KMS-11 (cell line): ENCODE results near the gene STRA6.

Experiments used
- H2AFZ ChIP-seq: fragments of 200-600 bp; sonication (generic); 2 replicates; pipeline ENCODE4 v1.6.1; 2016; ENCODE audit warnings: antibody characterized with exemption, mixed run types, low read depth
- H3K27ac ChIP-seq: fragments of 200-600 bp; sonication (generic); 2 replicates; pipeline ENCODE4 v1.6.1; 2016; ENCODE audit warnings: mild to moderate bottlenecking, mixed run types
- H3K27me3 ChIP-seq: fragments of 200-600 bp; sonication (generic); 2 replicates; pipeline ENCODE4 v1.6.1; 2017; ENCODE audit warnings: mild to moderate bottlenecking, low read depth, mixed run types, moderate library complexity; ENCODE audit not compliant: insufficient read depth
- H3K36me3 ChIP-seq: fragments of 200-600 bp; sonication (generic); 2 replicates; pipeline ENCODE4 v1.6.1; 2017; ENCODE audit warnings: mild to moderate bottlenecking, mixed run types; ENCODE audit not compliant: insufficient read depth
- H3K4me1 ChIP-seq: fragments of 200-600 bp; sonication (generic); 2 replicates; pipeline ENCODE4 v1.6.1; 2016; ENCODE audit warnings: mild to moderate bottlenecking, low read depth, mixed run types; ENCODE audit not compliant: poor library complexity, severe bottlenecking
- H3K4me2 ChIP-seq: fragments of 200-600 bp; sonication (generic); 2 replicates; pipeline ENCODE4 v1.7.0; 2016; ENCODE audit warnings: mild to moderate bottlenecking, mixed run types
- H3K4me3 ChIP-seq: fragments of 200-600 bp; sonication (generic); IDR thresholded peaks from 2 replicates; pipeline ENCODE4 v1.6.1; 2017; ENCODE audit warnings: low read depth, low read length, mixed read lengths; ENCODE audit not compliant: insufficient read depth
- H3K79me2 ChIP-seq: fragments of 200-600 bp; sonication (generic); 2 replicates; pipeline ENCODE4 v1.6.1; 2016; ENCODE audit warnings: low read depth, mixed run types; ENCODE audit not compliant: insufficient read depth
- H3K9ac ChIP-seq: fragments of 200-600 bp; sonication (generic); 2 replicates; pipeline ENCODE4 v1.6.1; 2016; ENCODE audit warnings: mild to moderate bottlenecking, mixed run types
- H4K20me1 ChIP-seq: fragments of 200-600 bp; sonication (generic); 2 replicates; pipeline ENCODE4 v1.6.1; 2016; ENCODE audit warnings: mild to moderate bottlenecking, mixed run types; ENCODE audit not compliant: insufficient read depth
- TF ChIP-seq, protein P1 (sequence below): fragments of 200-600 bp; sonication (generic); conservative IDR thresholded peaks from 2 replicates; pipeline ENCODE4 v1.6.1; 2017; ENCODE audit warnings: low read depth, mild to moderate bottlenecking, antibody characterized with exemption, low read length, moderate library complexity, mixed read lengths

STRA6 gene

DNA sequence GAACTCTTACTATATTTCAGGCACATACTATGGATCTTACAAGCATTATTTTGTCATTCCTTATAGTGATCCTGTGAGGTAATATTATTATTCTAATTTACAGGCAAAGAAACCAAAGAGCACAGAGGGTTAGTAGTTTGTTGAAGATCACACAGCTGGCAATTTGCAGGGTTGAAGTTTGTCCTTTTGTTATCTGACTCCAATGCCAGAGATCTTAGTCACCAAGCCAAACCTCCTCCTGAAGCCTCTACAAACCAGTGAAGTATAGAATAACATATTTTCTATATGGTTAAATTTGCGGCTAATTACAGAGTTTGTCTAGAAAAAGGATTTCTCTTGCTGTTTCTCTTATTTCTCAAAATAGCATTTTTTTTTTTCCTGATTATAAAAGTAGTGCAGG is 61.0 kb downstream of the STRA6 start:
- H3K79me2 ChIP-seq = no peaks in the 10 kb centered on the region
- no peaks in the 10 kb centered on the region for H4K20me1 ChIP-seq
- H3K36me3 ChIP-seq = no peaks in the 10 kb centered on the region
- TF ChIP-seq, protein P1, sequence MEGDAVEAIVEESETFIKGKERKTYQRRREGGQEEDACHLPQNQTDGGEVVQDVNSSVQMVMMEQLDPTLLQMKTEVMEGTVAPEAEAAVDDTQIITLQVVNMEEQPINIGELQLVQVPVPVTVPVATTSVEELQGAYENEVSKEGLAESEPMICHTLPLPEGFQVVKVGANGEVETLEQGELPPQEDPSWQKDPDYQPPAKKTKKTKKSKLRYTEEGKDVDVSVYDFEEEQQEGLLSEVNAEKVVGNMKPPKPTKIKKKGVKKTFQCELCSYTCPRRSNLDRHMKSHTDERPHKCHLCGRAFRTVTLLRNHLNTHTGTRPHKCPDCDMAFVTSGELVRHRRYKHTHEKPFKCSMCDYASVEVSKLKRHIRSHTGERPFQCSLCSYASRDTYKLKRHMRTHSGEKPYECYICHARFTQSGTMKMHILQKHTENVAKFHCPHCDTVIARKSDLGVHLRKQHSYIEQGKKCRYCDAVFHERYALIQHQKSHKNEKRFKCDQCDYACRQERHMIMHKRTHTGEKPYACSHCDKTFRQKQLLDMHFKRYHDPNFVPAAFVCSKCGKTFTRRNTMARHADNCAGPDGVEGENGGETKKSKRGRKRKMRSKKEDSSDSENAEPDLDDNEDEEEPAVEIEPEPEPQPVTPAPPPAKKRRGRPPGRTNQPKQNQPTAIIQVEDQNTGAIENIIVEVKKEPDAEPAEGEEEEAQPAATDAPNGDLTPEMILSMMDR = no peak
- H3K27ac ChIP-seq = no peak overlapping the region
- H3K9ac ChIP-seq = no peak overlapping the region
- H3K27me3 ChIP-seq = no peaks in the 10 kb centered on the region
- no peak overlapping the region for H3K4me3 ChIP-seq
- H3K4me2 ChIP-seq = no peak overlapping the region
- H3K4me1 ChIP-seq = no peaks in the 10 kb centered on the region
- H2AFZ ChIP-seq = no peak overlapping the region

- Histone ChIP-seq H3K27me3 (no peaks in the 10 kb centered on the region; the same call in 1 of the 2 replicates), H4K20me1 (no peaks in the 10 kb centered on the region), H2AFZ (no peak overlapping the region), H3K36me3 (no peaks in the 10 kb centered on the region), H3K4me1 (no peaks in the 10 kb centered on the region), H3K9ac (no peak overlapping the region), H3K27ac (no peak overlapping the region), H3K4me3 (no peak overlapping the region), H3K79me2 (no peaks in the 10 kb centered on the region), H3K4me2 (no peak overlapping the region)
- TF ChIP-seq, protein P1 = no peak
These were observed 63.9 kb downstream of the STRA6 start for GRCh38 chr15:74138642-74139041.

GRCh38 chr15:74137537-74137894 is 65.1 kb downstream of the STRA6 start:
- Histone ChIP-seq H3K36me3 (no peaks in the 10 kb centered on the region), H3K4me2 (no peak overlapping the region), H3K79me2 (no peaks in the 10 kb centered on the region), H3K9ac (no peak overlapping the region), H2AFZ (no peak overlapping the region), H3K4me1 (no peaks in the 10 kb centered on the region), H4K20me1 (no peaks in the 10 kb centered on the region), H3K4me3 (no peak overlapping the region), H3K27ac (no peak overlapping the region), H3K27me3 (no peaks in the 10 kb centered on the region; the same call in 1 of the 2 replicates)
- TF ChIP-seq, protein P1 = no peak

DNA sequence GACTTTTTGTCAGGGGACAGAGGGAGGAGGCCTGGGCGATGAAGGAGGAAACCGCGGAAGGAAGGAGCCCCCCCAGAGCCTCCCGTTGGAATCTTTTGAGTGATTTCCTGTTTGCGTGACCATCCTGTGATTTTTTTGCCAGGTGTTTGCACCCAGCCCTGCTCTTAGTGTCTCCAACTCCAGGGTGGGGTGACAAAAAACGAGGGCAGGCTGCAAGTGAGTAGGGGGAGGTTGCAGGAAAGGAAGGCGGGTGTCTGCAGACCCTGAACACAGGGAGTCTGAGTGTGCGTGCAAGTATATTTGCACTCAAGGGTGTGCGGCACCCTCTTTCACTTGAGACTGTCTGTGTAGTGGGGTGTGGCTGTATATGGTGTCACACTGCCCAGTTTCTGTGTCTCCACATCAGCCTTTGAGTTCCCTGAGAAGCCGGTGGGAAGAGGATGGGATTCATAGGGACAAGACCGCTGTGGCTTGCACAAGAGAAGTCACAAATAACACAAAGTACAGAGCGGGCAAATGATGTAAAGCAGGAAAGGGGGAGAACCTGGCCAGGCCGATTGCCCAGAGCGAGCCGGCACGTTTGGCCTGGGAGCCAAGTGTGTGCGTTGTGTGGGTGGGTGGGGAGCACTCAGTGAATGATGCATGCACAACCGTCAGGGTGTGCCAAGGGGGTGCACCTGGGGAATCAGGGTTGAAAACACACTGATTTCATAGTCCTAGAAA is 65.6 kb downstream of the STRA6 start:
- Histone ChIP-seq H2AFZ (no peak overlapping the region), H3K27me3 (peaks cover 1% of the 10 kb centered on the region; the same call in 1 of the 2 replicates), H3K4me2 (no peak overlapping the region)

More for the DNA sequence above, 65.6 kb downstream of the STRA6 start:
- Histone ChIP-seq H4K20me1 (no peaks in the 10 kb centered on the region), H3K9ac (no peak overlapping the region), H3K79me2 (no peaks in the 10 kb centered on the region), H3K4me1 (no peaks in the 10 kb centered on the region), H3K4me3 (no peak overlapping the region), H3K36me3 (no peaks in the 10 kb centered on the region), H3K27ac (no peak overlapping the region)
- TF ChIP-seq, protein P1 = no peak
